Measurements from ENCODE around the gene OPCML.

Gene OPCML

GRCh38 chr11:133023232-133023631, 509.1 kb downstream of the OPCML start:
- no peak for DNase-seq (ENCODE audit: low read depth)

GRCh38 chr11:133021553-133021952, 510.7 kb downstream of the OPCML start:
- no peak for DNase-seq (ENCODE audit: low read depth)

GRCh38 chr11:133020372-133020714, 512.0 kb downstream of the OPCML start:
- no peak for DNase-seq (ENCODE audit: low read depth)

GRCh38 chr11:133019545-133020371, 512.5 kb downstream of the OPCML start:
- no peak for DNase-seq (ENCODE audit: low read depth)

- DNase-seq (ENCODE audit: low read depth) = no peak
These were observed 516.8 kb downstream of the OPCML start for GRCh38 chr11:133015457-133015856.

- no peak for DNase-seq (ENCODE audit: low read depth)
These were observed 518.0 kb downstream of the OPCML start for GRCh38 chr11:133014337-133014736.

- no peak for DNase-seq (ENCODE audit: low read depth)
These were observed 519.5 kb downstream of the OPCML start for GRCh38 chr11:133012803-133013202.

- no peak for DNase-seq (ENCODE audit: low read depth)
These were observed 520.7 kb downstream of the OPCML start for GRCh38 chr11:133011604-133012003.

- DNase-seq (ENCODE audit: low read depth) = no peak
These were observed 525.2 kb downstream of the OPCML start for GRCh38 chr11:133007027-133007584.

- DNase-seq (ENCODE audit: low read depth) = no peak
These were observed 527.9 kb downstream of the OPCML start for GRCh38 chr11:133004369-133004768.

GRCh38 chr11:132999516-132999915, 532.8 kb downstream of the OPCML start:
- DNase-seq (ENCODE audit: low read depth) = no peak

GRCh38 chr11:132999031-132999430, 533.3 kb downstream of the OPCML start:
- no peak for DNase-seq (ENCODE audit: low read depth)

GRCh38 chr11:132997396-132997795, 534.9 kb downstream of the OPCML start:
- no peak for DNase-seq (ENCODE audit: low read depth)

- DNase-seq (ENCODE audit: low read depth) = no peak
These were observed 537.3 kb downstream of the OPCML start for GRCh38 chr11:132994966-132995365.

GRCh38 chr11:132993991-132994502, 538.3 kb downstream of the OPCML start:
- DNase-seq (ENCODE audit: low read depth) = no peak

GRCh38 chr11:132992838-132993631, 539.3 kb downstream of the OPCML start:
- no peak for DNase-seq (ENCODE audit: low read depth)

GRCh38 chr11:132988411-132988810, 543.9 kb downstream of the OPCML start:
- DNase-seq (ENCODE audit: low read depth) = no peak

GRCh38 chr11:132987936-132988335, 544.4 kb downstream of the OPCML start:
- no peak for DNase-seq (ENCODE audit: low read depth)

GRCh38 chr11:132983641-132983978, 548.7 kb downstream of the OPCML start:
- no peak for DNase-seq (ENCODE audit: low read depth)

GRCh38 chr11:132982772-132983640, 549.3 kb downstream of the OPCML start:
- DNase-seq (ENCODE audit: low read depth) = no peak

GRCh38 chr11:132981131-132981956, 551.0 kb downstream of the OPCML start:
- DNase-seq (ENCODE audit: low read depth) = no peak
